EH (cell line): ENCODE results near the gene PC.
"Not testable (repeated sequence)": the region's sequence is repeated elsewhere in the genome, so short reads cannot be mapped to it uniquely, and the experiment has no call there.

ENCODE experiments used
- DNase-seq: peaks from one replicate; pipeline ENCODE4 v3.0.0-alpha.2; 2015; ENCODE audit warnings: low read depth

PC gene

GRCh38 chr11:66958232-66958955 lies at the start of gene PC:
Gene PC (minus strand): TSS chr11:66958383. CDS start chr11:66872159, 86,224 bp downstream.
- DNase-seq: peak; percentile 100

- no peak for DNase-seq
These were observed 48.9 kb upstream of the PC start for GRCh38 chr11:67007126-67007525.

- peak; percentile 43 for DNase-seq
These were observed 48.1 kb upstream of the PC start for GRCh38 chr11:67006029-67006884.

- DNase-seq: not testable (repeated sequence)
These were observed 47.0 kb upstream of the PC start for GRCh38 chr11:67005200-67005599.

- no peak for DNase-seq
These were observed 44.8 kb upstream of the PC start for GRCh38 chr11:67002921-67003411.

- no peak for DNase-seq
These were observed 44.2 kb upstream of the PC start for GRCh38 chr11:67002297-67002913.

GRCh38 chr11:67001332-67001731 lies 43.1 kb upstream of the PC start:
- no peak for DNase-seq

GRCh38 chr11:66999555-66999954 lies 41.4 kb upstream of the PC start:
- no peak for DNase-seq

- DNase-seq: peak; percentile 86
These were observed 38.6 kb upstream of the PC start for GRCh38 chr11:66996609-66997273.

- no peak for DNase-seq
These were observed 33.9 kb upstream of the PC start for GRCh38 chr11:66992041-66992440.

- DNase-seq: not testable (repeated sequence)
These were observed 31.2 kb upstream of the PC start for GRCh38 chr11:66989360-66989759.

GRCh38 chr11:66988741-66989140 lies 30.6 kb upstream of the PC start:
- not testable (repeated sequence) for DNase-seq

GRCh38 chr11:66987924-66988637 lies 29.9 kb upstream of the PC start:
- DNase-seq: no peak

- no peak for DNase-seq
These were observed 29.0 kb upstream of the PC start for GRCh38 chr11:66987158-66987620.

- DNase-seq: no peak
These were observed 28.0 kb upstream of the PC start for GRCh38 chr11:66986178-66986545.

GRCh38 chr11:66985508-66986177 lies 27.5 kb upstream of the PC start:
- no peak for DNase-seq

GRCh38 chr11:66983275-66983924 lies 25.2 kb upstream of the PC start:
- DNase-seq: no peak

GRCh38 chr11:66981976-66982578 lies 23.9 kb upstream of the PC start:
- DNase-seq: peak; percentile 96

GRCh38 chr11:66979336-66979980 lies 21.3 kb upstream of the PC start:
- DNase-seq: peak; percentile 80
